D721Med (cell line): Measurements from ENCODE around the gene PHF21A.
"Not testable (repeated sequence)": the region's sequence is repeated elsewhere in the genome, so short reads cannot be mapped to it uniquely, and the experiment has no call there.

ENCODE experiments used
- DNase-seq: peaks from one replicate; pipeline ENCODE4 v3.0.0; 2011; ENCODE audit warnings: low spot score; ENCODE audit not compliant: insufficient read length
- FAIRE-seq: peaks from 2 replicates; lab custom pipeline; 2011; peaks lifted over from hg19 to GRCh38; lab: Jason Lieb, UNC
- TF ChIP-seq, protein P1 (sequence below): IDR thresholded peaks from 2 replicates; pipeline ENCODE4 v1.5.1; 2012; ENCODE audit warnings: mild to moderate bottlenecking, control low read depth; ENCODE audit not compliant: insufficient read depth; ENCODE audit errors: missing control alignments

PHF21A gene

DNA sequence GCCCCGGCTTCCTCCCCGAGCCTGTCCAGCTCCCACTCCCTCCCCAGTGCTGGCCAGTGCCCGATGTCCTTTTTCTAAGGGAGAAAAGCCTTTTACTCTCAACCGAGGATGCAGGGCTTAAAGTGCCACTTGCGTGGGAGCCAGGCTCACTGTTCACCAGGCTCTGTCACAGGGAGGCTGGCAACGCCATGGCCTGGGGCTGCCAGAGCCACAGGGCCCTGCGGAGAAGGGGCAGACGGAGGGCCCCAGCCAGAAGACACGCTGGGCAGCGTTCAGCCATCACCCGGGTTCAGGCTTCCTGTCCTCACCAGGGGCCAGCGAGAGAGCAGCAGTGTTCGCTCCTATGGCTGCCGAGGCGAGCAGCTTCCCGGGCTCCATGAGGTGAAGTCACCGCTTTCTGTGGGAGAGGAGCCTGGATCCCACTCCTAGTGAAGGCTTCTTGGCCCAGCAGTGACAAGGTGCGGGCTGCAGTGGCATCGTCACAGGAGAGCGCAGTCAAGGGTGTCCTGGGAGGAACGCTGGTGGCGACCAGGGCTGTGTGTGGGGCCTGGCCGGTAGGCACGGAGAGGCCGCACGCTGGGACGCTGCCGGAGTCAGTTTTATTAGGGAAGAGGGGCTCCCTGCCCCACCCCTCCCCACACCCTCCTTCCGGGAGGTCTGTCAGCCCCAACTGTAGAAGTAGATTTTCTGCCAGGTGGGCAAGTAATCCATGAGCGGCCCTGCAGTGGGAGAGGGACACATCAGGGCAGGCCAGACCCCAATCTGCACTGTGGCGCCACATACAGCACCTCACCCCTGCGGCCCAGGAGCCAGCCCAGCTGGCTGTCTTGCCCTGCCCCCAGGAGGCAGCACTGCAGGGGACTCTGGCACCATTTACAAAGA lies 211.4 kb downstream of the PHF21A start:
- TF ChIP-seq, protein P1, sequence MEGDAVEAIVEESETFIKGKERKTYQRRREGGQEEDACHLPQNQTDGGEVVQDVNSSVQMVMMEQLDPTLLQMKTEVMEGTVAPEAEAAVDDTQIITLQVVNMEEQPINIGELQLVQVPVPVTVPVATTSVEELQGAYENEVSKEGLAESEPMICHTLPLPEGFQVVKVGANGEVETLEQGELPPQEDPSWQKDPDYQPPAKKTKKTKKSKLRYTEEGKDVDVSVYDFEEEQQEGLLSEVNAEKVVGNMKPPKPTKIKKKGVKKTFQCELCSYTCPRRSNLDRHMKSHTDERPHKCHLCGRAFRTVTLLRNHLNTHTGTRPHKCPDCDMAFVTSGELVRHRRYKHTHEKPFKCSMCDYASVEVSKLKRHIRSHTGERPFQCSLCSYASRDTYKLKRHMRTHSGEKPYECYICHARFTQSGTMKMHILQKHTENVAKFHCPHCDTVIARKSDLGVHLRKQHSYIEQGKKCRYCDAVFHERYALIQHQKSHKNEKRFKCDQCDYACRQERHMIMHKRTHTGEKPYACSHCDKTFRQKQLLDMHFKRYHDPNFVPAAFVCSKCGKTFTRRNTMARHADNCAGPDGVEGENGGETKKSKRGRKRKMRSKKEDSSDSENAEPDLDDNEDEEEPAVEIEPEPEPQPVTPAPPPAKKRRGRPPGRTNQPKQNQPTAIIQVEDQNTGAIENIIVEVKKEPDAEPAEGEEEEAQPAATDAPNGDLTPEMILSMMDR: no peak
- DNase-seq (no peak), FAIRE-seq (no peak)

DNA sequence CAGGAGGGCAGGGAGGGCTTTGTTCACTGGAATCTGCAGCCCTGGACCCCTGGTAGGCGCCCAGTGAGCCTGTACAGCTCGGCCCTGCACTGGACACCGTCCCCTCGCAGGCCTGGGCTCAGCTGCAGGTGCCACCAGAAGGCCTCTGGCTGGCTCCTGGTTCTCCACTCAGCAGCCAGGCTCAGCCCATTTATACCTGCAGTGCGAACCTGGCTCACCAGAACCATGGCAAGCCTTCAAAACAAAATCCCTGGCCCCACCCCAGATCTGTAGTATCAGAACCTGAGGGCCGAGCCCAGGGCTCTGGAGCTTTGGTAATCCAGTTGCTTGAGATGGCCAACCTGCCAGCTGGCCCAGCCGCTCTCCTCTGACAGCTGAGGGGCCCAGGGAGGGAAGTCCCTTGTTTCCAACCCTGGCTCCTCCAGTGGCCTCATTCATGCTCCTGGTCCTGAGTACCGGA lies 213.3 kb downstream of the PHF21A start:
- FAIRE-seq: no peak

DNA sequence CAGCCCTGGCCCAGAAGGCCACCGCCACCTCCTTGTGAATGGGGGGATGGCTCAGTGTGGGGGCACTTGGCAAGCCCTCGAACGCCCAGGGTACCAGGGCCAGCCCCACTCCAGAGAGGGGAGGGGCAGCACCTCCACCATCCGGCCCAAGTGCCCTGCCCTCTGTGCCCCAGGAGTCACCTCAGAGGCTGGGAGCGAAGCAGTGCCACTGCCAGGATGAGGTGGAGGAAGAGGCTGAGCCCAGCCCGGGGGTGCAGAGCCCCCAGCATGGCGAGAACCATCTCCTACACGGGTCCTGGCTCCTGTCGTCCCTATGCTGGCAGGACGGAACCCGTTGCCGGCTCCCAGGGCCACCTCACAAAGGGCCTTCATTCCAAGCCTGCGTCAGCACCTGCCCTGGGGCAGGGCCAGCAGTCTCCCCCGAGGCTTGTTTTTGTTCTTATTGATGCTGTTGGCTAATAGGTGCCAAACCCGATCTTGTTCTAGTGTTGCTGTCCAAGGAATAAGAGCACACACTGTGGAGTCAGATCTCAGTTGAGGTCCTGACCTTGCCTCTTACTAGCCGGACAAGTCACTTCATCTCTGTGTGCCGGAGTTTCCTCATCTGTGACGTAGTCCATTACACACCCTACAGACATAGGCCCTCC lies 214.2 kb downstream of the PHF21A start, which contains the start of gene FREY1:
Gene FREY1, minus strand, starts transcription at position 307 of the 647 bp plus-strand sequence. Its CDS starts 26 bp downstream, at position 281.
- TF ChIP-seq, protein P1: no peak
- DNase-seq (no peak), FAIRE-seq (no peak)

More for the DNA sequence above, 213.3 kb downstream of the PHF21A start:
- TF ChIP-seq, protein P1: no peak
- no peak for DNase-seq

DNA sequence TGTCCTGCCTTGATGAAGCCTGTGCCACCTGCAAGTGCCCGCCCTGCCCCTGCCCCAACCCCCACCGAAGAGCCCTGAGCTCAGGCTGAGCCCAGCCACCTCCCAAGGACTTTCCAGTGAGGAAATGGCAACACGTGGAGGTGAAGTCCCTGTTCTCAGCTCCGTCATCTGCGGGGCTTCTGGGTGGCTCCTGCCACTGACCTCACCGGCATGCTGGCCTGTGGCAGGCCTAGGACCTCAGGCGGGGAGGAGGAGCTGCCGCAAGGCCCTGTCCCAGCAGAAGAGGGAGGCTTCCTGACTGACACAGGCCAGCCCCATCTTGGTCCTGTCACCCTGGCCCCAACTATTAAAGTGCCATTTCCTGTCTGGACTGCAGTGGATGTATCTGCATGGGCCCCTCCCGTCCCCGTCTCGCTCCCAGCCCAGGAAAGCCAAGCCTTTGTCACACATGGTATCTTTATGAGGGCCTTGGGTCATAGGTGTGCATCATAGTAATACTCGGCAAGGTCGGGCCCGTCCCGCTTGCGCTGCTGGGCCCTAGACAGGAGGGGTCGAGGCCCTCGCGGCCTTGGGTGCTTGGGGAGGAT lies 215.1 kb downstream of the PHF21A start:
- FAIRE-seq (no peak), DNase-seq (no peak)
- TF ChIP-seq, protein P1: no peak

DNA sequence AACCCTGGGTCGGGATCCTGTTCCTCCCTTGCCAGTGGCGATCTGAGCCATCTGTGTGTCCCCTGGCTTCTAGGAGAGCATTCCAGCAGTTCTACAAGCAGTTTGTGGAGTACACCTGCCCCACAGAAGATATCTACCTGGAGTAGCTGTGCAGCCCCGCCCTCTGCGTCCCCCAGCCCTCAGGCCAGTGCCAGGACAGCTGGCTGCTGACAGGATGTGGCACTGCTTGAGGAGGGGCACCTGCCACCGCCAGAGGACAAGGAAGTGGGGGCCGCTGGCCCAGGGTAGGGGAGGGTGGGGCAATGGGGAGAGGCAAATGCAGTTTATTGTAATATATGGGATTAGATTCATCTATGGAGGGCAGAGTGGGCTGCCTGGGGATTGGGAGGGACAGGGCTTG lies 215.7 kb downstream of the PHF21A start:
- DNase-seq, FAIRE-seq: not testable (repeated sequence)

DNA sequence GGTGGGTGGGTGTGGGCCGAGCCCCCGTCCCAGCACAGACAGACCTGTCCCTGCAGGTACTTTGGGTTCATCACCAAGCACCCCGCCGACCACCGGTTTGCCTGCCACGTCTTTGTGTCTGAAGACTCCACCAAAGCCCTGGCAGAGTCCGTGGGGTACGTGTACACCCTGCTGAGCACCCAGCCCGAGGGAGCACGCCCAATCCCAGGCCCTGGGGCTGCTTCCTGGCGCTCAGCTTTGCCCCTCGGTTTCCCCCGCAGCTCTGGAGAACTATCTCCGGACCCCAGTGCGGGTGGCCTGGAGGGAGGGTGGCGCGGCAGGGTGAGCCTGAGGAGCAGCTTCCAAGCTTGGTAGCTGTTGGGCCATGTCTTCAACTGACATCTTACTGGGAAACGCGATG lies 216.2 kb downstream of the PHF21A start:
- TF ChIP-seq, protein P1: no peak
- DNase-seq (no peak), FAIRE-seq (no peak)

DNA sequence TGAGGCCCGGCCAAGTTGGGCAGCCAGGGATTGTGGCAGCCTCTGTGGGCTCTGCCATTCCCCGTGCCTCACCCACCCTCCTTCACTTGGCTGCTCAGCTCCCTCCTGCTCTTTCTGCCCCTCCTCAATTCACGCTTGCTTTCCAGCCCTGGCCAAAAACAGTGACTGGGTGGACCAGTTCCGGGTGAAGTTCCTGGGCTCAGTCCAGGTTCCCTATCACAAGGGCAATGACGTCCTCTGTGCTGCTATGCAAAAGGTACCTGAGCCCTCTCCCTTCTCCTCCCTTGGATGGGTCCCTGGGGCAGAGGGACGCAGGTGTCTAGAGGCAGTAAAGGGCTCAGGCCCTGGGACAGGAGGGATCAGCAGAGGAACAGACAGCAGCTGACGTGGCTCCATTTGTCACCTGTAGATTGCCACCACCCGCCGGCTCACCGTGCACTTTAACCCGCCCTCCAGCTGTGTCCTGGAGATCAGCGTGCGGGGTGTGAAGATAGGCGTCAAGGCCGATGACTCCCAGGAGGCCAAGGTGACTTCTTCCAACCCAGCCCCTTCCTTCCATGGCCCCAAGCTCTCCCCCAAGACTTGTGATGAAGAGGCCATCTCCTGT lies 216.8 kb downstream of the PHF21A start:
- DNase-seq: no peak
- TF ChIP-seq, protein P1: no peak
- FAIRE-seq: no peak
